A549 treated with ZK216348 at 1 μM for 4 hours (cell line): ENCODE results near the gene DNAJC5. TPM values are rescaled to one million over a fixed set of nuclear protein-coding genes. Genes with fewer than 3 reads are reported as not detected.

Experiments
- total RNA-seq: library from RNA; stranded (reverse); fragments of 200-300 nt; extraction: Qiagen RNA extraction; gene quantifications from 5 replicates; pipeline ENCODE4 v1.2.3, GENCODE V29; 2022; ENCODE audit warnings: low read depth

The DNAJC5 gene, protein sequence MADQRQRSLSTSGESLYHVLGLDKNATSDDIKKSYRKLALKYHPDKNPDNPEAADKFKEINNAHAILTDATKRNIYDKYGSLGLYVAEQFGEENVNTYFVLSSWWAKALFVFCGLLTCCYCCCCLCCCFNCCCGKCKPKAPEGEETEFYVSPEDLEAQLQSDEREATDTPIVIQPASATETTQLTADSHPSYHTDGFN
- 18.7 to 32.7 TPM (median 30.2 TPM) in 5 replicates for total RNA-seq

DNA sequence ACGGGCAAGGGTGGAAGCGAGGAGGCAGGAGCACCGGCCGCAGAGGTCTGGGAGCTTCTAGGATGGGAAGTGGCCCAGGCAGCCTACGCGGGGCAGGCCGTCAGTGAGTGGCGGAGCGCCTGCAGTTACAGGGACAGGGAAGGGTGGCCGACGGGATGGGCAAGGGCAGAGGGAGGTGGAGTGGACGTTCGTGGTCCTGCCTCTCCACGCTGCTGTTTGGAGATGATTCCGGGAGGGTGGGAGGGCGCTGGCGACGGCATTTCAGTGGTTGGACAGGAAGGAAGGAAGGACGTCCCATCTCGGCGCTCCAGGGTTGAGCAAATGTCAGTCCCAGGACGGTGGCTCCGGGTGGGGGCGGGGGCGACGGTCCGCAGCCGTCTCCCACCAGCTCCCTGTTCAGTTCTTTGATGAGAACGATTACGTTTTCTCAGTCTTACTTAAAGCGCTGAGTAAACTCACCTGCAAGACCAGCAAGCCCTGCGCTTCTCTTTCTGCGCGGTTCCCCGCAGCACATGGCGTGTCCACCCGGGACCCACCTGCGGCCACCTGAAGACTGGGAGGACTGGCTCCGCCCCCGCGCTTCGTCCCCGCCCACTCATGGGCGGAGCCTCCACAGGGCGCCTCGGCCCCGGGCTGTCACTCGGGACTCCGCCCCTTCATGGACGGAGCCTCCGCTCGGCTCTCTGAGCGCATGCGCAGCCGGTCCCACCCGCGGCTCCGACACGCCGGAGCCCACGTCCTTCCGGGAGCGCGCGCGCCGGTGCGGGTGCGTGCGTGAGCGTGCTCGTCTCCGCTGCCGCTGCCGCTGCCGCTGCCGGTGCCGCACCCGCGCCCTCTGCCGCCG lies at the start of gene DNAJC5:
Gene DNAJC5 (plus strand): TSS at position 769 of the 844 bp plus-strand sequence. CDS start 33,220 bp downstream, outside the sequence.

DNA sequence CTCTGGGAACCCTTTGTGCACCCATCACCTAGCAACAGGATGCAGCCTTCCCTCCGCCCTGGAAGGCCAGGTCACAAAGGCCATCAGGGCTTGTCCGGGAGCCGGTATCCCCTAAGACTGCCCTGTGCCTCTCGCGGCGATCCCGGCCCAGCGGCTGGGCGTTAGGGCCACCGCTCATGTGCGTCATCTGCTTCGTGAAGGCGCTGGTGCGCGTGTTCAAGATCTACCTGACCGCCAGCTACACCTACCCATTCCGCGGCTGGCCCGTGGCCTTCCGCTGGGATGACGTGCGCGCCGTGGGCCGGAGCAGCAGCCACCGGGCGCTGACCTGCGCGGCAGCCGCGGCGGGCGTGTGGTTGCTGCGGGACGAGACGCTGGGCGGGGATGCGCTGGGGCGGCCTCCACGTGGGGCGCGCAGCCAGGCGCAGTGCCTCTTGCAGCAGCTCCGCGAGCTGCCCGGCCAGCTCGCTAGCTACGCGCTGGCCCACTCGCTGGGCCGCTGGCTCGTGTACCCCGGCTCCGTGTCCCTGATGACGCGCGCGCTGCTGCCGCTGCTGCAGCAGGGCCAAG lies 33.5 kb upstream of the DNAJC5 start, which contains the start of gene ABHD16B:
Gene ABHD16B (plus strand): TSS at position 134 of the 570 bp plus-strand sequence. CDS start 43 bp downstream, at position 177.

DNA sequence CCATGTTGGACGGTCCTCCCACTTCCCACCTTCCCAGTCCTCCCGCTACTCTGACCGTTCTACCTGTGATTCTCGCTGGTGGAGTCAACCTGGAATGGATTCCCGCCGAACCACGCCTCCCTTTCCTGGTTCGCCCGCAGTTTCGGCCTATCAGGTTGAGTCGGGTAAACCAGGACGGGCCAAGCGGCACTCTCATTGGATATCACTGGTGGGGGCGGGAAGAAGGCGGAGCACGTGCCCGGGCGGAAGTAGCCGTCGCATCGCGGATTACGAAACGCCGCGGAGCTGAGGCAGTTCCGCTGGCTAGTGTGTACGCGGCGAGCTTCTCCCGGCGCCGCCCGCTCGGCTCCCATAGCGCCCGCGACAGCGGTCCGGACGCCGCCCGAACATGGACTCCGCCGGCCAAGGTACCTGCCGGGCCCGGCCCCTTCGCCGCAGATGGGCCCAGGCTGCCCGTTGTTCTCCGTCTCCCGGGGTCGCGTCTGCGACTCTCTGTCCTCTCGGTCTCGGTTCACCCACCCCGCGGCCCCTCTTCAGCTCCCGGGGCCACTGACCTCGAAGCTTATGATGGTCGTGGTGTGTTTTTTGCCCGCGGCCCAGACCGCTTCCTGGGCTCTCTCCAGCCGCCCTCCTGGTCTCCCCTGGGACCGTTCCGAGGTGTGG lies 29.8 kb upstream of the DNAJC5 start, which contains the start of gene TPD52L2:
Gene TPD52L2 (plus strand): TSS at position 293 of the 663 bp plus-strand sequence. CDS start 96 bp downstream, at position 389.

DNA sequence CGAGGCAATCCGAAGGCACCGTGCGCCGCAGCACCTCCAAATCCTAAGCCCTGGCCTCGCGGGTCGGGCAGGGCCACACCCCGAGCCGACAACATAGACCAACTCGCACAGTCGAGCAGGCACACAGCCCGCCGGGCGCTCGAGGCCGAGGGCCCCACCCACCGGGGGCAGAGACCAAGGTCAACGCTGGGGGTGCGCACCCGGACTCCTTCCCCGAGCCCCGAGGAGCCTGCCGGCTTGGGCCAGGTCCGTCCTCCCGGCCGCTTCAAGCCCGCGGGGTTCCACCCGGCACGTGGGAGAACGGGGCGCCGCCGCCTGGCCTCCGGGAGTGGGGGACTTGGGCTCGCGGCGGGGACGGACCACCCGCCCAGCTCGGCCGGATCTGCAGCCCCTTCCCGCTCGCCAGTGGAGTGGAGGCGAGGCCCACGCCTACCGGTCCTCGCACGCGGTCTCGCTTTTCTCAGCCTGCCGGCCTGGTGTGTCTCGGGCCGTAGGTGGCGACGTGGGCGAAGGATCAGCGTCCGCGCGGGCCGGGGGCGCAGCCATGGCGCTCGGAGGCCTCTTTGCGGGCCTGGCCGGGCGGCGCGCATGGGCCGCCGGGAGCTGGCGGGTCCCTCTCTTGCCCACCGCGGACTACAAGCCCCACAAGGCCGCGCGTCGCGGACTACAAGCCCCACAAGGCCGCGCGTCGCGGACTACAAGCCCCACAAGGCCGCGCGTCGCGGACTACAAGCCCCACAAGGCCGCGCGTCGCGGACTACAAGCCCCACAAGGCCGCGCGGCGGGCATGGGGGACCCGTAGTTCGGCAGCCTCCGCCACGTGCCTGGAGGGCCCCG lies 61.1 kb downstream of the DNAJC5 start, which contains the start of gene UCKL1:
Gene UCKL1 (minus strand): TSS at position 590 of the 837 bp plus-strand sequence. CDS start 44 bp downstream, at position 546.

DNA sequence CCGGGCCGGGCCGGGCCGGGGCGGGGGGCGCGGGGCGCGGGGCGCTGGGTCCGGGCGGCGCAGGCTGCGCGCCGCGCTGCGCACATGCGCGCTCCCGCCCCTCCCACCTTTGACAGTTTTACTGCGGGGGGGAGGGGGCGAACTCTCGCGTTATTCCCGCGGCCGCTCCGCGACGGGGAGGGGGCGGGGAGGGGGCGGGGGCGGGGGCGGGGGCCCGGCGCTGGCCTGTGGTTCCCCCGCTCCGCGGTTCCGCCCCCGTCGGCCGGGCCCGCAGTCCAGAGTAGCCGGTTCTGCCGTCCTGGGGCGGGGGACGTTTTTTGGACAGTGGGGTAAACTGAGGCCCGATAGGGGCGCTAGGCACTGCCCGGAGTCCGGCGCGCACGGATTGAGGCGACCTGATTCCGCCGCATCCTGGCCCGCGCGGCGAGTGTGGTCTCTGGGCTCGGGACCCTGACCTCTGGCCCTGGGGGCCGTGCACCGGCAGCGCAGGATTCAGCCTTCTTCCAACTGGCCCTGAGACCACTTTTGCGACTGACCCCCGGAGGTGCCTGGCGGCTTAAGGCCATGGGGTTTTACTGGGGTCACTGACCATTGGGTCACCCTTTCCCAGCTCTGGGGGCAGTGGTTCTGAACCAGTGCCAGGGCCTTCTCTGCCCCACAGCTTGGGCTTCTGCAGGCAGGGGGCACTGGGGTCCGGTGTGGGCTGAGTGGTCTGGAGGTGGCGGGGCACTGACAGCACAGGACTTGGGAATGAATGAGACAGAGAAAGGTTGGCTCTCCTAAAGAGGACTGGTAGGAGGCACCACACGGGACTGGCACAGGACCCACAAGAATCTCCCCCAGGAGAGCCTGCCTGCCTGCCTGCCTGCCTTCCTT lies 75.2 kb downstream of the DNAJC5 start, which contains the start of gene ZNF512B:
Gene ZNF512B (minus strand): TSS at position 93 of the 876 bp plus-strand sequence. CDS start 1,980 bp downstream, outside the sequence.

DNA sequence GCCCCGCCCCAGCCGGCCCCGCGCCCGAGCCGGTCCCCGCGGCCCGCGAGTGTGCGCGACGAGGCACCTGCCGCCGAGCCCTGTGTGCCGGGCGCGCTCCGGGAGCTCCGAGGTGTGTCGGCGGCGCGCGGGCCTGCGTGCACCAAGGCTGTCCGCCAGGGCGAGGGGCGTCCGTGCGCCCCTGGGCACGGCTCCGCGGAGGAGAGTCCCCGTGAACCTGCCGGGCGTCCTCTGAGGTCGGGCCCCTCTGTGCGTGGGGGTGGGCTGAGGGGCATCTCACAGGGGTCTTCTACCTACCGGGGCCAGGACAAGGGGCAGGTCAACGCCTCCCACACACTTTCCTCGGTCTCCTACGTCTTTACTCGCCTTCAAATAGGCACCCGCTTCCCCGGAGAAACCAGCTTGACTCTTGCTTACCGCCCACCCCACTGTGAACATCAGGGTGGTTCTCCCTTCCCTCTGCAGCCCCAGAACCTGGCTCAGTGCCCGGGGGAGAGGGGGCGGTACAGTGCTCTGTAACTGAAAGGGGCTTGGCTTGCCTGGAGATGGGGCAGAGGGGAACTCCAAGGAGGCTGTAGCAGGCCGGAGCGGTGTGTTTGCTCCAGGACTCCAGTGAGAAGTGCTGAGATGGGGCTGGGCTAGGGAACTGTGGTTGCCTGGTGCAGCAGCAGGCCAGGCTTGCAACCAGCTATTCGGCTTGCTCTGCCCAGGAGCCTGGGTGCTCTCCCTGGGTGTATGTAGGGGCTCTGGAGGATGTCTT lies 84.8 kb downstream of the DNAJC5 start, which contains the start of gene SAMD10:
Gene SAMD10 (minus strand): TSS at position 86 of the 760 bp plus-strand sequence. CDS start 175 bp downstream, outside the sequence.

DNA sequence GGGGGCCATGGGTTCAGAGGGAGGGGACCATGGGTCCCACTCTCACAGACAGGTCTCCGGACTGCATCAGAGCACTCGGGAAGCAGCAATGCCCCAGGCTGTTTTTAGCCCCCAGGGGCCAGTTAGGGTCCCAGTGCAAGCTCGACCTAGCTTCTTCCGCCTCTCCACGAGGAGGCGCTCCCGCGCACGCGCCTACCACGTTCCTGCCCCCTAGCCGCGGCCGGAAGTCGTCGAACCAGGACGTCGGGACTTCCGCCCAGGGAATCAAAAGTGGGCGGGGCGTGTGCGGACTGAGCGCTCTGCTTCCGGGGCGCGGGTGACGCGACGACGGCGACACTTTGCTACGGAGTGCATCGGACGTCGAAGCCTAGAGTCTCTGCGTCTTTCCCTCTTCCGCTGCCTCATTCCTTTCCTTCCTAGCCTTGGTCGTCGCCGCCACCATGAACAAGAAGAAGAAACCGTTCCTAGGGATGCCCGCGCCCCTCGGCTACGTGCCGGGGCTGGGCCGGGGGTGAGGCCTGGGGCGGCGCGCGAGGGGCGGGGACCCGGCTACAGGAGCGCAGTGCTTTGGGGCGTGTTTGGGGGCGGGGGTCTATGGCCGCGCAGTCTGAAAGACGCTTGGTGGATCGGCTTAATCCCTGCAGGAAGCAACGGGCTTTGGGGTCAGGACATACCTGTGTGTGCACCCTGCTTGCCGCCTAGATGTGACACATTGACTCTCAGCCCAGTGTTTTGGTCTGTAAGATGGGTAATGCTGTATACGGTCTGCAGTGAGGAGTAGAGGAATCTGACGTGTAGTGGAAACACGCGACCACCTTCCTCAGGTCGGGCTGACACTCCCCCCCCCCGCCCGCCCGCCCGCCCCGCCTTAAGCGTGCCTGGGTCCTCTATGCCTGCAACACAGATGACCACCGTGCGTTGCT lies 86.1 kb downstream of the DNAJC5 start, which contains the start of gene PRPF6:
Gene PRPF6 (plus strand): TSS at position 327 of the 923 bp plus-strand sequence. CDS start 114 bp downstream, at position 441.

Other genes with a start within 250 kb of the DNAJC5 start
- gene STMN3, start 241.7 kb upstream of the DNAJC5 start, total RNA-seq = 5.8 to 10.6 TPM (median 10.1 TPM) in 5 replicates
- 2.7 to 9.2 TPM (median 7.3 TPM) in 5 replicates for gene RTEL1, start 236.8 kb upstream of the DNAJC5 start, total RNA-seq
- gene TNFRSF6B, start 198.5 kb upstream of the DNAJC5 start, total RNA-seq = 0.33 to 1.4 TPM (median 0.86 TPM) in 5 replicates
- 21.8 to 43.0 TPM (median 37.6 TPM) in 5 replicates for gene ARFRP1, start 187.2 kb upstream of the DNAJC5 start, total RNA-seq
- gene ZGPAT, start 187.1 kb upstream of the DNAJC5 start, total RNA-seq = 17.8 to 32.7 TPM (median 28.5 TPM) in 5 replicates
- gene LIME1, start 158.5 kb upstream of the DNAJC5 start, total RNA-seq = 2.5 to 13.1 TPM (median 10.7 TPM) in 5 replicates
- gene SLC2A4RG, start 155.3 kb upstream of the DNAJC5 start, total RNA-seq = 51.4 to 112 TPM (median 99.3 TPM) in 5 replicates
- gene ZBTB46, start 63.9 kb upstream of the DNAJC5 start, total RNA-seq = 0.42 to 1.1 TPM (median 0.88 TPM) in 5 replicates
- not detected in 5 replicates for gene ABHD16B, start 33.6 kb upstream of the DNAJC5 start, total RNA-seq
- 119 to 139 TPM (median 129 TPM) in 5 replicates for gene TPD52L2, start 29.9 kb upstream of the DNAJC5 start, total RNA-seq
- gene UCKL1, start 61.3 kb downstream of the DNAJC5 start, total RNA-seq = 18.2 to 41.0 TPM (median 34.4 TPM) in 5 replicates
- 7.3 to 14.2 TPM (median 13.0 TPM) in 5 replicates for gene ZNF512B, start 74.8 kb downstream of the DNAJC5 start, total RNA-seq
- gene SAMD10, start 84.5 kb downstream of the DNAJC5 start, total RNA-seq = not detected in 5 replicates
- gene PRPF6, start 86.0 kb downstream of the DNAJC5 start, total RNA-seq = 44.5 to 60.4 TPM (median 57.8 TPM) in 5 replicates
- gene C20orf204, start 141.1 kb downstream of the DNAJC5 start, total RNA-seq = 0.13 to 0.54 TPM (median 0.42 TPM) in 5 replicates
- gene SOX18, start 154.5 kb downstream of the DNAJC5 start, total RNA-seq = 1.4 to 3.4 TPM (median 2.6 TPM) in 5 replicates
- 32.5 to 53.6 TPM (median 47.9 TPM) in 5 replicates for gene TCEA2, start 168.1 kb downstream of the DNAJC5 start, total RNA-seq
- gene RGS19, start 184.4 kb downstream of the DNAJC5 start, total RNA-seq = 16.3 to 29.0 TPM (median 26.0 TPM) in 5 replicates
- 0.46 to 0.98 TPM (median 0.70 TPM) in 5 replicates for gene OPRL1, start 185.0 kb downstream of the DNAJC5 start, total RNA-seq
- gene LKAAEAR1, start 189.3 kb downstream of the DNAJC5 start, total RNA-seq = 1.3 to 1.8 TPM (median 1.6 TPM) in 4 of 5 replicates, not detected in the other
- gene NPBWR2, start 212.4 kb downstream of the DNAJC5 start, total RNA-seq = not detected in 5 replicates